Measurements from ENCODE around the gene CAPN11.

DNA sequence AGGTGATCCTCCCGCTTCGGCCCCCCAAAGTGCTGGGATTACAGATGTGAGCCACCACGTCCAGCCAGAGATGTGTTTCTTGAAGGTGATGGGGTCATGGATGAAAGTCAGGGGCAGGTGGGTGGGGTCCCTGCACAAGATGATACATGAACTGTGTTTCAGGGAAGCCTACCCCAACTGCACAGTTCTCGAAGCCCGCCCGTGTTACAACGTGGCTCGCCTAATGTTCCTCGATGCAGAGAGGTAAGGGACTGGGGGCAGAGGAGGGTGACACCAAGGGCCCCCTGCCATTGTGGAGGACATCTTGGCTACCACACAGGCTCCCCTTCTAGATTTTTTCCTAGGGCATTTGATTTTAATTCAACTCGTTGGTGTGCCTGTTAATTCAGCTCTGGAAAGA is 11.9 kb upstream of the CAPN11 start:
- TF ChIP-seq, protein P1, sequence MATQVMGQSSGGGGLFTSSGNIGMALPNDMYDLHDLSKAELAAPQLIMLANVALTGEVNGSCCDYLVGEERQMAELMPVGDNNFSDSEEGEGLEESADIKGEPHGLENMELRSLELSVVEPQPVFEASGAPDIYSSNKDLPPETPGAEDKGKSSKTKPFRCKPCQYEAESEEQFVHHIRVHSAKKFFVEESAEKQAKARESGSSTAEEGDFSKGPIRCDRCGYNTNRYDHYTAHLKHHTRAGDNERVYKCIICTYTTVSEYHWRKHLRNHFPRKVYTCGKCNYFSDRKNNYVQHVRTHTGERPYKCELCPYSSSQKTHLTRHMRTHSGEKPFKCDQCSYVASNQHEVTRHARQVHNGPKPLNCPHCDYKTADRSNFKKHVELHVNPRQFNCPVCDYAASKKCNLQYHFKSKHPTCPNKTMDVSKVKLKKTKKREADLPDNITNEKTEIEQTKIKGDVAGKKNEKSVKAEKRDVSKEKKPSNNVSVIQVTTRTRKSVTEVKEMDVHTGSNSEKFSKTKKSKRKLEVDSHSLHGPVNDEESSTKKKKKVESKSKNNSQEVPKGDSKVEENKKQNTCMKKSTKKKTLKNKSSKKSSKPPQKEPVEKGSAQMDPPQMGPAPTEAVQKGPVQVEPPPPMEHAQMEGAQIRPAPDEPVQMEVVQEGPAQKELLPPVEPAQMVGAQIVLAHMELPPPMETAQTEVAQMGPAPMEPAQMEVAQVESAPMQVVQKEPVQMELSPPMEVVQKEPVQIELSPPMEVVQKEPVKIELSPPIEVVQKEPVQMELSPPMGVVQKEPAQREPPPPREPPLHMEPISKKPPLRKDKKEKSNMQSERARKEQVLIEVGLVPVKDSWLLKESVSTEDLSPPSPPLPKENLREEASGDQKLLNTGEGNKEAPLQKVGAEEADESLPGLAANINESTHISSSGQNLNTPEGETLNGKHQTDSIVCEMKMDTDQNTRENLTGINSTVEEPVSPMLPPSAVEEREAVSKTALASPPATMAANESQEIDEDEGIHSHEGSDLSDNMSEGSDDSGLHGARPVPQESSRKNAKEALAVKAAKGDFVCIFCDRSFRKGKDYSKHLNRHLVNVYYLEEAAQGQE (IDR thresholded peaks at IDR 0.05; ENCODE audit: insufficient read depth in 1 of 2, low read depth in 2 of 2, low read length in 2 of 2): no peak
- TF ChIP-seq POLR2AphosphoS5 (IDR thresholded peaks at IDR 0.05; ENCODE audit: low read depth, low read length) (no peak), TAF1 (IDR thresholded peaks at IDR 0.05; ENCODE audit: borderline replicate concordance, insufficient read depth, low read length) (no peak), SIN3A (IDR thresholded peaks at IDR 0.05; ENCODE audit: borderline replicate concordance, insufficient read depth, low read length) (no peak), FOXP2 (optimal IDR thresholded peaks at IDR 0.05; ENCODE audit: borderline replicate concordance, extremely low read depth, extremely low read length, insufficient read depth) (no peak)

Data from PFSK-1 (cell line).